Measurements from ENCODE around the gene LAMA5.

Gene LAMA5

DNA sequence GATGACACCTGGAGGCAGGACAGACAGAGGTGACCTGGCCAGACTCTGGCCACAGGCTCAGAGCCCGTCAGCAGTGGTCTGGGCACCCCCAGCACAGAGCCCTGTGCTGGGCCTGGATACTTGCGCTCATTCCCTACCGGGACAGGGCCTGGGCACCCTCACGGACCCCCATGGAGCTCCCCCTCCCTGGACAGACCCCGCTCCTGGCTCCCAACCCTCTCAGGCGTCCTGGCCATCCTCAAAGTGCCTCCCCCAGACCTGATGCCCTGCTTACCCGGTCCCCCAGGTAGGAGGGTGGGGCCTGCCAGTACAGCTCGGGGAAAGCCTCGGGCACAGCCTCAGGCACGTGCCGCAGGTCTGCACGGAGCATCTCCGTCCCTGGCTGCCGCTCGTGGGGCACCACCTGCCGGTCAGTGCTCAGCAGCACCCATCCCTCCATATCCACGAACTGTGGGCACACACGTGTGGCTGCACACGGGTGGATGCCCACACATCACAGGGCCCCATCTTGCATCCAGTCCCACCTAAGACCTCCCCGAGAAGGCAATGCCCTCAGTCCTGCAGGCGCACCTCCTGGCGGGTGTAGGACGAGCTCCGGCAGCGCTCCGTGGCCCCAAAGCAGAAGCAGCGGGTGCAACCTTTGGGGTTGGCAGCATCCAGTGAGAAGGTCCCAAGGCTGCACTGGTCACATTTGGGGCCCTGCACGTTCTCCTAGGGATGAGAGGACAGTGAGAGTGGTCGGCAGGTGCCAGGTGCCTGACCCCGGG is 40.0 kb downstream of the LAMA5 start:
- no peak for DNase-seq

DNA sequence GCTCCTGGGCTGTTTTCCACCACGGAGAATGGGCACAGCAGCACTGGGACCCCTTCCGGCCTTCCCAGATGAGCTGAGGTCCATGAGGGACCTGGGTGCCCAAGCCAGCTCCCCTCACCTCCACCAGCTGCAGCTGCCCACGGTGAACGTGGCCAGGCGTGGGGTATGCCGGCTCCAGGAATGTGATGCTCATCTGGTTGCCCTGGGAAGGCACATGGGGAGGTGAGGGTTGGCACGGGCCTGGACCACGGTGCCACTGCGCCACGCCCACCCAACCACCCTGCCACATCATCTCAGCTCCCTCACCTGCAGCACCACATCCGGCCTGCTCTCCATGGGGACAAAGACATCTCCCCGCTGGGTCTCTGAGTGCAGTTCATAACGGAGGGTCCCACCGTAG is 40.6 kb downstream of the LAMA5 start:
- DNase-seq = no peak

DNA sequence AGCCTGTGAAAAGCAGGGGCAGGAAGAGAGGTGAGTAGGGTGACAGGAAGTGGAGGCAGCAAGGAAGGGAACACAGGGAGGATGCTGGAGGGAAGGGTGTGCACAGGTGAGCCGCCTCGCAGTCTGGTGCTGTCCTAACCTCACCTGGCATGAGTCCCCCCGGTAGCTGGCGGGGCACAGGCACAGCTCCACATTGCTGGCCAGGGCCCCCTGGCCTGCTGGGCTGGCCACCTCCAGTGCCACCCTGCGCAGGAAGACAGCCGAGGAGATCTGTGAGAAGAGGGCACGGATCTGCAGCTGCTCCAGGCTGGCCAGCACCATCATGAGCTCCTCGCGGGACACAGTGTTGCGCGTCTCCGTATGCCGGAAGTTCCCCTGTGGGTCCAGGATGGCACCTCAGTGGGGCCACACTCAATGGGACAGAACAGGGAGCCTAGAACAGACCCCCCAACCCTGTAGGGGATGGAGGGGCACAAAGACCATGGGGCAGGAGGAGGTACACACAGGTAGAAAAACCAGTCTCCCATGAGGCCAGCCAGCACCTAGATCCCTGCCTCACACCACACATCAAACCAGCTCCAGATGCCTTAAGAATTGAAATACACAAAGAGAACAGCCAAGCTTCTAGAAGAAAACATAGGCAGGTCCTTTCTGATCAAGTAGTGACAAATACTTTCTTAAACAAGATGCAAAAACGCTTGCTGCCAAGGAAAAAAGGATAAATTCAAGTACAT is 41.8 kb downstream of the LAMA5 start:
- DNase-seq = no peak

DNA sequence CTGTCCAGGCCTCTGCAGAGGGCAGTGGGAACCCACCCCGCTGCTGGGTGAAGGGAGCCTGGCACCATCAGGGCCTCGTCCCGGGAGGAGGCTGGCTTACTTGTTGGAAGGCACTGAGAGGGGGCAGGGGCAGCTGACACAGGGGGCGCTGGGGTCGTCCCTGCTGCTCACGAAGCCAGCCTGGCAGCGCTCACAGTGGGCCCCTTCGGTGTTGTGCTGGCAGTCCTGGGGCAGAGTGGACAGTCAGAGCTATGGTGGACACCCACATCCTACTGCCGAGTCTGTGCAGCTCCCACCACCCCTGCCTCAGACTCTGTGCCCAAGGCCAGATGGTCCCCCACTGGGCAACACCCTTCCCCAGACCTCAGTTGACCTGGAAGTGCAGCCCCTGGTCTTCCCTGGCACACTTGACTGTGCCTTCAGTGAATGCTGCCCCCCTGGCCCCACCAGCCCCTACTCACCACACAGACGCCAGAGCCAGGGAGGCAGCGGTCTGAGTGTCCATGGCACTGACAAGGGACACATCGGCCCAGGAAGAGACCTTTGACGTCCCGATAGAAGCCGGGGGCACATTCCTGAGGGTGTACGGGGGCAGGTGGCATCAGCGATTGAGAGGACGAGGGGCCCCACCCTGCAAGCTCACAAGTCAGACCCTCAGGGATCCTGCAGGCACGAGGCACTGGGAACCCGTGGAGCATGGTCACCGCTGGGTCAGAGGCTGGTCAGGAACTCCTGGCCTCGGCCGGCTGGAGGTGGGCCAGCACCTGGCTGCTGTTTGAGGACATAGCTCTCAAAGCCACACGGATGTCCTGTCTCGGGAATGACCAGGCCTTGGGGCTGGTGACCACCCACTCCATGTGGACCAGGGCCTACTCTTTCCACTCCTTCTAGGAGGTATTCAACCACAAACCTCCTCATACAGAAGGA is 42.9 kb downstream of the LAMA5 start:
- no peak for DNase-seq

DNA sequence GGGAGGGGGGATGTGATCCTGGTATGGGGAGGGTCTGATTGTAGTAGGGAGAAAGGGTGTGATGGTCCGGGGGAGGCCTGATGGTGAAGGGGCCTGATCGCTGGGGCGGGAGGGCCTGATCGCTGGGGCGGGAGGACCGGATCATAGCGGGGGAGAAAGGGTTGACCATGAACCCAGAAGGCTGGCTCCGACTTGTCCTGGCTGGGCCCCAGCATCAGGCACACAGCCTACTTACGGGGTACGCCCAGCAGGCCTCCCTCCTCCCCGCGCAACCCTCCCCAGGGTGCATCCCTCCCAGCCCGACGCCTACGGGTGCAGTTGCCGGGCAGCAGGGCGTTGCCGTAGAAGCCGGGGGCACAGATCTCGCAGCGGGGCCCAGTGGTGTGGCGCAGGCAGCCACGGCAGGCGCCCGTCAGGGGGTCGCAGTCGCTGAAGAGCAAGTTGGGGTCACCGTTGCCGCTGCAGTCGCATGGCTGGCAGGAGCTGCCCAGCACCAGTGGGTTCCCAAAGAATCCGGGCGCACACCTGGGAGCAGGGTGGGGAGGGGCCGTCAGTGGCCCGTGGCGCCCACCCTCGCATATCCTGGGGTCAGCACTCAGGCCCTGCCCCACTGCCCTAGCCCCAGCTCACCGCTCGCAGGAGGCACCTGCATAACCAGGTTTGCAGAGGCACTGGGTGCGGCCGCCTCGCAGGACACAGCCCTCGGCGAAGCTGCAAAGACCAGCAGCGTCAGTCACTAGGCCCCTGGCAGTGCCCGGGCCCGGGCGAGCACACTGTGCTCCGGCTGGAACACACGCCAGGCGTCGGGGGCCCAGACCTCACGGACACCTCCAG is 43.7 kb downstream of the LAMA5 start:
- DNase-seq = no peak

DNA sequence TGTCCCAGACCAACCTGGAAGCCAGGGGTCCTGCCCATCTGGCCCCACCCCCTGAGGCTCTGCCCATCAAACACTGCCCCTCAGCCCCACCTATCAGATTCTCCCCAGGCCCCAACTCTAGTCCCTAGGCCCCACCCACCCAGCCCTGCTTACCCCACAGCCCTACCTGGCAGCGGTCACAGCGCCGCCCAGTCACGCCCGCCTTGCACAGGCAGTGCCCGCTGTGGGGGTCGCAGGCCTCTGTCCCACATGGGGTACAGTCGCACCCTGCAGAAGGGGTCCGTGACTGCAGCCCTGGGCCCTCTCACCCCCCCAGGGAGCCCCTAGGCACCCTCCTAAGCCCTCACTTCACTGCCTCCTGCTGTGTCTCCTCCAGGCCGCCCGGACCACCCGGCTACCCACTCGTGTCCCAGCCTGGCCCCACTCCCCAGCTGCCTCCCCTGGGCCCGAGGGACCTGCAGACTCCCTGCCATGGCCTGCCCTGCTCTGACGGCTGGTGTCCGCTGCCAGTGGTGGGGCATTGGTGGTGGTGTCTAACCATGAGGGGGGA is 44.5 kb downstream of the LAMA5 start:
- DNase-seq = no peak

DNA sequence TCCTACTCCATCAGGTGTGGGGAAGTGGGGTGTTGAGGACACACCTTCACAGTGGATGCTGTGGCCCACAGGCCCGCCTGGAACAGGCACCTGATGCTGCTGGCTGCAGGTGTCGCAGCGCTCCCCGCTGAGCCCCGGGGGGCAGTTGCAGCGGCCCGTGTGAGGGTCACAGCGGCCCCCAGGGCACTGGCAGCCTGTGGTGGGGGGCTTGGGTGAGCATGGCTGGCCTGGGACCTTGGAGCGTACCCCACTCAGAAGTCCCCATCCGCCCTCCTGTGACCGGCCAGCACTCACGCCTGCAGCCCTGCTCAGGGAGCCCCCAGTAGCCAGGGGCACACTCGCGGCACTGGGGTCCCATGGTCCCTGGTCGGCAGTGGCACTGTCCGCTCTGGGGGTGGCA is 45.1 kb downstream of the LAMA5 start:
- no peak for DNase-seq

DNA sequence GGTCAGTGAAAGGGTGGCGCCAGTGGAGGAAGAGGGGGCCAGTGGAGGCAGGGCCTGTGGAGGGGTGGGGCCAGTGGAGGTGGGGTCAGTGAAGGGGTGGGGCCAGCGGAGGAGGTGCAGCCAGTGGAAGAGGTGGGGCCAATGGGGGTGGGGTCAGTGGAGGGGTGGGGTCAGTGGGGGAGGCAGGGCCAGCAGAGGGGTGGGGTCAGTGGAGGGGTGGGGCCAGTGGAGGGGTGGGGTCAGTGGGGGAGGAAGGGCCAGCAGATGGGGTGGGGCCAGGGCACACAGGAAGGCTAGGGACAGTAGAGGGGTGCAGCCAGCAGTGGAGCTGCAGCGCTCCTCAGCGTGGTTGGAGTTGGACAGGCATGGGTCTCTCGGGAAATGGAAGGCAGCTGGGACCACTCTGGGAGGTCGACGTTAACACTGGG is 45.6 kb downstream of the LAMA5 start:
- no peak for DNase-seq

DNA sequence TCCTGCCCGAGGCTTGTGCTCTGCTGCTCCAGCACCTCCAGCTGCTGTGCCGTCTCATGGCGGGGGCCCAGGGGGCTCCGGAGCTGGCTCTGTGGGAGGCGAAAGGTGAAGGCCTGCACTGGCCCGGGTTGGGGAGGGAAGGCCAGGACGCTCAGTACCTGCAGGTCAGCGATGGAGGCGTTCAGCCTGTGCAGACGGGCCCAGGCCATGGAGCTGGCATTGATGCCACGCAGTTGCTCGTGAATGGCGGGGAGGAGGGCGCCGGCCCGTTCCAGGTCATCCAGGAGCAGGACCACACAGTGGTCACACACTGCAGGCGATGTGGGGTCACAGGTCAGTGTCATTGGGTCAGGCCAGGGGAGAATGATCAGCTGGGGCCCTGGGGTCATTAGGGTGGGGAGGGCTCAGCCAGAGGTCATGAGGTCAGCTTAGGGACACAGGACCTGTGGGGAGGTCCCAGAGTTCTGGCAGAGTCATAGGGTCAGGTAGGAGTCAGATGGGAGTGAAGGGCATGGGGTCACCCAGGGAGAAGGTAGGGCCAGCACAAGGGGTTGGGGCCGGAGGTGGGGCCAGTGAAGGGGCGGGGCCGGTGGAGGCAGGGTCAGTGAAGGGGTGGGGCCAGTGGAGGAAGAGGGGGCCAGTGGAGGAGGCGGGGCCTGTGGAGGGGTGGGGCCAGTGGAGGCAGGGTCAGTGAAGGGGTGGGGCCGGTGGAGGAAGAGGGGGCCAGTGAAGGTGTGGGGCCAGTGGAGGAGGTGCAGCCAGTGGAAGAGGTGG is 46.3 kb downstream of the LAMA5 start:
- no peak for DNase-seq

DNA sequence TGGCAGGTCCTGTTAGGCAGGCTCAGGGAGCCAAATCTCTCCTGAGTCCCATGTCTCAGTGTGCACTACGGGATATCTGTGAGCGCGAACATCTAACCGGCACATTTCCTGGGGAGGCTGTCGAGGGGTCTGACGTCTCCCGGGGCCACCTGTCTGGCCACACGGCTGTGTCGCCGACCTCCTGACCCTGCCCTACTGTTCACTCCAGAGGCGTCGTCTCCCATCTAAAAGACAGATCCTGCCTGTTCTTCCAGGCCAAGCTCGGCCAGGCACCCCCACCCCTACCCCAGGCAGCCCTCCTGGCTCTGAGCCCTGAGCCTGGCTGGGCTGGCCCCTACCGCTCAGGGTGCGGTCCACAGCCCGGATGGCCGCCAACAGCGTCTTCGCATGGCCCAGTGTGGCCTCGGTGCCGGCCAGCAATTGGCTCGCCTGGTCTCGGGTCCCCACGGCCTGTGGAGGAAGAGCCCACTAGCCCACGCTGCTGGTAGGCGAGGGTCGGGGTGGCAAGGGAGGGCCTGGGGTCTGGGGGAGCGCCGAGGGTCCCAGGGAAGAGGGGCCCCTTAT is 47.7 kb downstream of the LAMA5 start:
- DNase-seq = no peak

DNA sequence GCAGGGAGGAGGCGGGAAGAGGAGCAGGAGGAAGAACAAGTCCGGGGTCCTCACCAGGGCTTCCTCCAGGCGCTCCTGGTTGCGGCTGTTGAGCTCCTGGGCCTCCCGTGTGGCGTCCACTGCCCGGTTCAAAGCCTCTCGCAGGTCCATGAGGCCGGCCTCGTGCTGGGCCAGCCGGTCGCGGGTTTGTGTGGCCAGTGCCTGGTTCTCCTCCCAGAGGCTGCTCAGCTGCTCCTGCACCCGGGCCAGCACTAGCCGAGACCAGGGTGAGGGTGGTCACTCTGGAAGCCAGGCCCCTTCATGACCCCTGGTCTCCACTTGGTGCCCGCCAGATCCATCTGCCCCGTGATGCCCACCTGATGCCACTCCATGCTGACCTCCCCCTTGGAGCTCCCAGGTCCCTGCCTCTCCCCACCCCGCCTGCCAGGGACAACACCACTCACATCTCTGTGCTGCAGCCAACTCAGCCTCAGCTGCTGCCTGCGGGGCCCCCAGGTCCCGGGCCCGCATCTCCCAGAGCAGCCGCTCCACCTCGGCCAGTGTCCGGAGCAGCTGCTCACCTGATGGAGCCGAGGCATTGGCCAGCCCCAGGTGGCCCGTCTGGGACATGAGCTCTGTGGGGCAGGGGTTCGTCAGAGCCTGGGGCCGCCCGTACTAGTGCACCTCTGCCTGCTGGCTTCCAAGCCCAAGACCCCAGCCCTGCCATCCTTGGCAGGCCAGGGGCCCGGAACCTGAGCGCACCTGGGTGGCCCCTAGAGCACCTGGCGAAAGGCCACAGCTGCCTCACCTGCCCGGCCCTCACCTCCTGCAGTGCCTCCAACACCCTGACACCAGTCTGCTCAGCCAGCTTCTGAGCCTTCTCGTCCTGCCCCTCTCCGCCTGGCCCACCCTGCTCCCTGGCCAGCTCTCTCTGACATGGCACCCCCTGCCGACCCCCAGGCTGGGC is 48.4 kb downstream of the LAMA5 start:
- DNase-seq = no peak

DNA sequence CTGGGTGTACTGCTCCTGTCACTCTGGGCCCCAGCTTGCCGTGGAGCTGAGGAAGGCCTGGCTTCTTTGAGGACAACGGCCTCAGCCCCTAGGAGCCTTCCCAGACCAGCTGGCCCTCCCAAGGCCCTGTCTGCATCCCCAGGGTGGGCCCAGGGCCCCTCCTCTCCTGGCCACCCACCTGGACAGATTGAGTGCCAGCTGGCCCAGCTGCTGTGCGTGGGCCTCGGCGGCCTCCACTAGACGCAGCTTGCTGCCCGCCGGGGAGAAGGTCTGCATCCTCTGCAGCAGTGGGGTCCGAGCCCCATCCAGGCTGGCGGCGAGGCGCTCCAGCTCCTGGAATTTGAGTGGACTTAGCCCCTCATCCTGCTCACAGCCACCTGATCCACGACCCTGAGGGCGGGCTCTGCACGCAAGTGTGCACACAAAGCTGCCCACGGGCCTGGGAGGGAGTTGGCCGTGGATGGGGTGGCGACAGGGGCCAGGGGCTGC is 49.9 kb downstream of the LAMA5 start:
- no peak for DNase-seq

DNA sequence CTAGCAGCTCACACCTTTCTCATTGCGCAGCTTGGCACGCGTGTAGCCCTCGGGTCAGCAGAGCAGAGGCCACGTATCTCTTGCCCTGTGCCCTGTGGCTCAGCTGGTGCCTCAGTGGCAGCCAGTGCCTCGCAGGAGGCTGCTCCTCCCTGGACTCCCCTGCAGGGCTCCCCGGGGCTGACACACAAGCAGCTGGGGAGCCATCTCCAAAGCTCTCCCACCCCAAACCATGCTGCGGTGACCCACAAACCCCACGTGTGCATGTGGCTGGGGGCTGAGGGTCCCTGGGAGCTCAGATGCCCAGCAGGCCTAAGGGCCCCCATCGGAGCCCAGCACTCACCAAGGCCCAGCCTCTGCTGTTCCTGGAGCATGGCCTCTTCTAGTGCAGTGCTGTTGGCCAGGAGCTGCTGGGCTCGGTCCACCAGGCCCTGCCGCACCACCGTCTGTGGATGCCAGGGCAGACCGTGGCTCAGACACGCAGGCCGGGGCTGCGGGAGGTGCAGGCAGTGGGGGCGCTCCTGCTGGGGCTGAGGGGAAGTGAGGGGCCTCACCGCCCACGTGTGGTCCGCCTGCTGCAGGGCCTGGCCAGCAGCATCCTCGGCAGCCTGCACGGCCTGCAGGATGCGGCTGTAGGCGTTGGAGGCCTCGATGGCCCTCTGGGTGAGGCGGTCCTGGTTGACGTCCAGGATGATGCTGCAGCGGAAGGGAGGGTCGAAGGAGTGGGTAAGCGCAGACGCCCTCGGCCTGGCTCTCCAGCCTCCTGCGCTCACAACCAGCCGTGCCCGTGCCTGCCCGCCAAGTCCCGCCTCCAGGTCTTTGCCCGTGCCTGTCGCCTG is 50.6 kb downstream of the LAMA5 start:
- DNase-seq = no peak

DNA sequence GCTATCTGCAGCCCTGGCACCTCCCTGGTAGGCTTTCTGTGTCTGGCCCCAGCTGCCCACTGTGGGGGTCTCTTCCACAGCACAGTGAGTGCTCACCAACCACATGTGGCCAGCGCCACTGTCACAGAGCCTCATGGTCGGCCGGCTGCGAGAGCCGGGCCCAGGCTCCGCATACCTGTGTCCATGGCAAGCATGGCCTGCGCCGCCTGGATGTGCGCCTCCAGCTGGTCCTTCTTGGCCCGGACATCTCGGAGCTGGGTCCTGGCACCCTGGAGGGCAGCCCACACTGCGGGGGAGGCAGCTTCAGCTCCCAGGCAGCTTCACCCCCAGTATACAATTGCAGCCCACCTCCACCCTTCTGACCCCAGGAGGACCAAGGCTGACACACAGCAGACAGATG is 51.3 kb downstream of the LAMA5 start:
- no peak for DNase-seq

DNA sequence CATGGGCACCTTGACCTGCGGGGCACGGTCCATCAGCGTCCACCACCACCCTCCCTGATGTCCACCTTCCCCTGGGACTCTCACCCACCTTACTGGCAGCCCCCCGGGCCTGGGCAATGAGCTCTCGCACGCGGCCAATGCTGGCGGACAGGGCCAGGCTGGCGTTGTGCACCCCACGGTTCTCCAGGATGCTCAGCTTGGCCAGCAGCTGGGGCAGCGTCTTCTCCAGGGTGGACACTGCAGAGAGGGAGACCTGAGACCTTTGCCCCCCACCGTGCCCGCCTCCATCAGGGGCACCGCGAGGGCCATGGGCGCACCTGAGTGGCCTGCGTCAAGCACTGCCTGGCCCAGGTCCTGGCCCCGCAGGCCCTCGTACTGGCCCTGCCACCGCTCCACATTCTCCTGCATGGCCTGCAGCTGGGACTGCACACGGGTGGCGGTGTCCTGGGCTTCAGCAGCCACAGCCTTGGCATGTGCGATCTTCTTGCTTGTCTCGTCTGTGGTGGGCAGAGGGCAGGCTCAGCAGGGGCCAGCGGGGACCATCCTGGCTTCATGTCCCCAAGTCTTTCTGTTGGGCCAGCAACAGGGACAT is 52.3 kb downstream of the LAMA5 start:
- no peak for DNase-seq

DNA sequence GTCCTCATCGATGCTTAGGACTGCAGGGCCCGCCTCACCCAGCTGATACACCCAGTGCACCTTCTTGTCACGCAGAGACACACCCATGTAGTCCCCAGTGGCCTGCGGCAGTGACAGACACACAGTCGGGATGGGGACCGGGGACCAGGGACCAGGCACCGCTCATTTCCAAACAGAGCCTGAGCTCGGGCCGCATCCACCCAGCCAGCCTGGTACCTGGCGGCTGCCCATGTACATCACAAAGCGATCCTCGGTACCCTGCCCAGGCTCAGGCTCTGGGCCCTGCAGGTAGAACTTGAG is 52.8 kb downstream of the LAMA5 start:
- no peak for DNase-seq

DNA sequence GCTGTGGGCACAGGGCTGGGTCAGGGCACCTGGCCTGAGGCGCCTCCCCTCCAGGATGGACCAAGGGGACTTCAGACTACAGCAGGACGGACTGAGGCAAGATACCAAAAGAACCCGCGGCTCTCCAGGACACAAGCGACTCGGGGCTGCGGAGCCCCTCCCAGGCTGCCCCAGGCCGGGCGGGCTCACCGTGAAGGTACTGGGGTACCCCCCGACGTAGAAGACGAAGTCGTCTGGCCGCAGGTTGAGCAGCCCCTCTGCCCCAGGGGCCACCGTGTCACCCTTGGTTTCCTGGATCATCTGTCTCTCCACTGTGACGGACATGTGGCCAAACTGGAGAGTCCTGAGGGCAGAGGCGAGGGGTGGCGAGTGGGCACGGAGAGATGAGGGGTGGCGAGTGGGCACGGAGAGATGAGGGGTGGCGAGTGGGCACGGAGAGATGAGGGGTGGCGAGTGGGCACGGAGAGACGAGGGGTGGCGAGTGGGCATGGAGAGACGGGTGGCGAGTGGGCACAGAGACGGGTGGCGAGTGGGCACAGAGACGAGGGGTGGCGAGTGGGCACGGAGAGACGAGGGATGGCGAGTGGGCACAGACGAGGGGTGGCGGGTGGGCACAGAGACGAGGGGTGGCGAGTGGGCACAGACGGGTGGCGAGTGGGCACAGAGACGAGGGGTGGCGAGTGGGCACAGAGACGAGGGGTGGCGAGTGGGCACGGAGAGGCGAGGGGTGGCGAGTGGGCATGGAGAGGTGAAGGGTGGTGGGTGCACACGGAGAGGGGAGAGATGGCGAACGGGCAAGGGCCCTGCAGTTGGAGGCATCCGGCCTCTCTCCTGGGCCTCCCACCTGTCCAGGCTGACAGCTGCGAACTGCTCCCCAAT is 53.4 kb downstream of the LAMA5 start:
- DNase-seq = no peak

All from eye (tissue), 1 donor.